Activated CD8-positive, alpha-beta memory T cell treated with anti-CD3 and anti-CD28 coated beads for 36 hours (primary cell): ENCODE results near the gene ZNF215. TPM values are rescaled to one million over a fixed set of nuclear protein-coding genes. Genes with fewer than 3 reads are reported as not detected.

Experiments used
- total RNA-seq, 2 experiments: library from RNA; stranded (reverse); gene quantifications; one replicate each; pipeline ENCODE4 v1.2.3, GENCODE V29; 2021

ZNF215 gene
- total RNA-seq, 2 experiments from 2014 or later, result 1.5 to 1.7 TPM

Other genes with a start within 250 kb of the ZNF215 start
- gene MRPL17, start 243.1 kb upstream of the ZNF215 start, total RNA-seq, result 100 to 1,000 TPM; 132 to 146 TPM
- gene OR2AG2, start 154.4 kb upstream of the ZNF215 start, total RNA-seq, result under 1 TPM in 1 of 2 experiments, not detected in 1; 0.06 TPM
- not detected for gene OR2AG1, start 143.4 kb upstream of the ZNF215 start, total RNA-seq
- gene OR6A2, start 126.7 kb upstream of the ZNF215 start, total RNA-seq, result under 1 TPM; 0.06 to 0.13 TPM
- gene OR10A5, start 80.7 kb upstream of the ZNF215 start, total RNA-seq, result not detected
- not detected for gene OR10A2, start 63.4 kb upstream of the ZNF215 start, total RNA-seq
- gene OR10A4, start 49.8 kb upstream of the ZNF215 start, total RNA-seq, result not detected
- gene OR2D2, start 33.9 kb upstream of the ZNF215 start, total RNA-seq, result not detected
- not detected for gene OR2D3, start 5.4 kb upstream of the ZNF215 start, total RNA-seq
- gene ZNF214, start 93.9 kb downstream of the ZNF215 start, total RNA-seq, result not detected
- gene NLRP14, start 94.1 kb downstream of the ZNF215 start, total RNA-seq, result not detected
- gene RBMXL2, start 162.6 kb downstream of the ZNF215 start, total RNA-seq, result not detected